OCI-M2 (cell line): ENCODE results near the gene TSSK1B.
"Not testable (repeated sequence)": the region's sequence is repeated elsewhere in the genome, so short reads cannot be mapped to it uniquely, and the experiment has no call there.

Source experiments
- DNase-seq: peaks from one replicate; lab custom pipeline; 2025; ENCODE audit not compliant: unreplicated experiment; lab: John Stamatoyannopoulos, UW

Gene TSSK1B, protein sequence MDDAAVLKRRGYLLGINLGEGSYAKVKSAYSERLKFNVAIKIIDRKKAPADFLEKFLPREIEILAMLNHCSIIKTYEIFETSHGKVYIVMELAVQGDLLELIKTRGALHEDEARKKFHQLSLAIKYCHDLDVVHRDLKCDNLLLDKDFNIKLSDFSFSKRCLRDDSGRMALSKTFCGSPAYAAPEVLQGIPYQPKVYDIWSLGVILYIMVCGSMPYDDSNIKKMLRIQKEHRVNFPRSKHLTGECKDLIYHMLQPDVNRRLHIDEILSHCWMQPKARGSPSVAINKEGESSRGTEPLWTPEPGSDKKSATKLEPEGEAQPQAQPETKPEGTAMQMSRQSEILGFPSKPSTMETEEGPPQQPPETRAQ

DNA sequence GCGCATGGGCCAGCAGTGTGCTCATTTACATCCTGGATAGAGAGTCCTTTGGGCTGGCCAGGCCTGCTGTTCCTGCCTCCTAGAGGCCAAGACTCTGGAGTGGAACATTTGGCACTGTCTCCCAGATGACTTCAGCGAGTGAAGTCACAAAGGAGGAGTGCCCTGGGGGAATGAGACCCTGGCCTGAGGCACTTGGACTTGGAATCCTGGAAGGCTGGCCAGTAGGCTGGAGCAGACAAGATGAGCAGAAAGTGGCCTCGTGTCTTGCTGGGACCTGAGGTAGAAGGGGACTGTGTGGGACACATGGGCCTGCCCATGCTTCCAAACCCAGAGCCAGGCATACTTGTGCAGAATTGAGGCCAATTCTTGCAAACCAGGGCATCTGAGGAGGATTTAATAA, at the start of gene TSSK1B:
Gene TSSK1B (minus strand): TSS at position 101 of the 400 bp plus-strand sequence. CDS start 150 bp downstream, outside the sequence.
- DNase-seq: no peak

DNA sequence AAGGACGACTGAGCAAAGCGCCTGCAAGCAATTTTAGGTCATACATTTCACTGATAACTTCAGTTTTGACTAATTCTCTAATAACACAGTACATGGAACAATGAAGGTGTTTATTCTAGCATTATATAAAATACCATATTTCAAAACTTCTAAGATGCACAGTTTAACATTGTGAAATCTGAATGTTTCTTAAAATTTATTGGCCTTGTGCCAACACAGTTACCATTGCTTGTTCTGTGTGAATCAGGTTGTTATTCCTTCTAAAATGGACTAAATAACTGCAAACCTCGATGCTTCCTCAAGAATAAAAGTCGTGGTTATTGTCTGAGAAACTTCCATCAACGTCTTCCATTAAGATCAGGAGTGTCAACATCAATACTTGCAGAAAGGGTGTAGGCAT, 45.5 kb upstream of the TSSK1B start:
- DNase-seq: no peak

DNA sequence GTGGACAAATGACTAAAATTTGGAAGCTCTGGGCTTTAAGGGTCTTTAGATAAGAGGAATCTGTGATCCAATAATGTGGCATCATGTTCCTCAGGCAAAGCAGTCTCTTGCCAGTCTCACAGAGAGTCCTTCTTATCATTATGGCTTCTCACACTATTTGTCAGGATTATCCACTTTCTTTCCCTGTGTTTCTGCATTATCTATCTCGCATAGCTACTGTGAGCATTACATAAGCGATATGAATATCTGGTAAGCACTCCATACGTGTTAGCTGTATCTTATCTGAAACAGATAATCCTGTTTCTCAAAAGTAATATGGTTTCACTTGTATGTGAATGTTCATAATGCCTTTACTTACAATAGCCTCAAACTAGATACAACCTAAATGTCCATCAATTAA, 43.9 kb upstream of the TSSK1B start:
- DNase-seq: no peak

DNA sequence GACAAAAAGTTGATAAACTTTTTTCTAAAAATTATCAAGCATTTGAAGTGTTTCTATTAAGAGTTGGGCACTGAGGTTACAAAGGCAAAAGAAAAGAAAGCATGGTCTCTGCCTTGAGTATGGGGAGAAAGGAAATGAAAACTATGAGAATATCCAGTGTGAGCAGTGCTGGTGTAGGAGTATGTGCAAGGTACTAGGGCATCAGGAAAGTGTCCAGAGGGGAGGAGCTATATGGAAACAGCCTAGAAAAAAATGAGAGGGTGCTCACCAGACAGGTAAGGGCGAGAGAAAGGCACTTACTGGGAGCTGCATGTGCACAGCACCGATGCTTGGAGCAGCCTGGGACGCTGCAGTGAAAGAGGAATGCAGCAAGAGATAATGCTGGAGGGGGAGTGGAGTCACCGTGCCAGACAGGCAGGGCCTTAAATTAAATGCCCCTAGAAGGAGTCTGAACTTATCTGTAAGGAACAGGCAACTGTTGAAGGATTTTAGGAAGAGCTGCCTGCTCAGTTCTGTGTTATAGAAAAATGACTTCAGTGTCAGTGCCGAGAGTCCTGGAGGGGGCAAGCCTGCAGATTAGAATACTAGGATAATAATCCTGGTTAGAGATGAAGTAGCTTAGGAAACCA, 39.4 kb upstream of the TSSK1B start:
- peak; percentile 54 for DNase-seq

DNA sequence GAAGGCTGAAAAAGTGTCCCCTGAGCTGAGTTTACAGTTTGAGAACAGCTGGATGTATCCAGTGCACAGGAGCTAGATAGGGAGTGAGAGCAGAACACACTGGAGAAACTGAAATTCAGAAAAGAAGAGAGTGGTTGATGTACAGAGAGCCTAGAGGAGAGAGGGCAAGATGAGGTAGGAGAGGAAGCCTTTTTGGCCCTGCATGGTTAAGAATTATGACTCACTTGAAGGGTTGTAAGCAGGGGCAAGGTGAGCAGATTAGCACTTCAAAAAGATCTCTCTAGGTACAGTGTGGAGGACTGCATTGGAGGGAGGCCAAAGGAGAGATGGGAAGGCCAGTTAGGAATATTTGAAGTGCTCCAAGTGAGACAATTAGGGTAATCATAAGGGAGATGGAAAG, 28.2 kb upstream of the TSSK1B start:
- no peak for DNase-seq

DNA sequence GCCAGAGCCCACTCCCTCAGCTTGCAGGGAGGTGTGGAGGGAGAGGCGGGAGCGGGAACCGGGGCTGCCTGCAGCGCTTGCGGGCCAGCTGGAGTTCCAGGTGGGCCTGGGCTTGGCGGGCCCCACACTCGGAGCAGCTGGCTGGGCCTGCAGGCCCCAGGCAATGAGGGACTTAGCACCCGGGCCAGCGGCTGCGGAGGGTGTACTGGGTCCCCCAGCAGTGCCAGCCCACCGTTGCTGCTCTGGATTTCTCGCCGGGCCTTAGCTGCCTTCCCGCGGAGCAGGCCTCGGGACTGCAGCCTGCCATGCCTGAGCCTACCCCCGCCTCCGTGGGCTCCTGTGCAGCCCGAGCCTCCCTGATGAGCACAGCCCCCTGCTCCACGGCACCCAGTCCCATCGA, 22.3 kb upstream of the TSSK1B start:
- DNase-seq: not testable (repeated sequence)

DNA sequence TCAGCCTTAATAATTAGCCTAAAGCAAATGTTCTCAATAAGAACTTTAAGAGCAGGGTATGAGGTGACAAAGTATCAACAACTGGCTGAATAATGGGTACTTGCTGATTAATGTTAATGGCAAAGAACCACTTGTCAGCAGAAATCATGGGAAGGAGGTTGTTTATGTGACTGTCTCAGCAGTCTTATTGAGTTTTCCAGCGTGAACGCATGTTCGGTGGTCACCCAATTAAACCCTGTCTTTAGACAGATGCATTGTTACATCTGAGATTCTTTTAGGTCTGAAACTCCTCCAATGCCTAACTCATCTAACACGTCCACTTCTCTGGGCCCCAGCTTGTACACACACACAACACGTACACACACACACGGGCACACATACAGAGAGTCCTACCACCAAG, 18.2 kb upstream of the TSSK1B start:
- DNase-seq: no peak

DNA sequence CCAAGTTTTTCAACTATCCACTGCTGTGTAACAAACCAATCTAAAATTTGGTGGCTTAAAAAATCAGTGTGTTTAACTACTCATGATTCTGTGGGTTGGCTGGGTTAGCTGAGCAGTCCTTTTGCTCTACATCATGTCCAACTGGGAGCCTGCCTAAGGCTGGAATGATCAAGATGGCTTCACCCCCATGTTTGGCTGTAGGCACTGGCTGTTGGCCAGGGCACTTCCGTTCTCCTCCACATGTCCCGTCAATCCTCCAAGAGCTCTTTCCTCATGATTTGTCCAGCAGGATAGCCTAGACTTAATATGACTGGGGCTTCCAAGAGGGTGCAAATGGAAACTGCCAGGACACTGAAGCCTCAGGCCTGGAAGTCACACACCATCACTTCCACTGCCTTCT, 17.0 kb upstream of the TSSK1B start:
- no peak for DNase-seq

DNA sequence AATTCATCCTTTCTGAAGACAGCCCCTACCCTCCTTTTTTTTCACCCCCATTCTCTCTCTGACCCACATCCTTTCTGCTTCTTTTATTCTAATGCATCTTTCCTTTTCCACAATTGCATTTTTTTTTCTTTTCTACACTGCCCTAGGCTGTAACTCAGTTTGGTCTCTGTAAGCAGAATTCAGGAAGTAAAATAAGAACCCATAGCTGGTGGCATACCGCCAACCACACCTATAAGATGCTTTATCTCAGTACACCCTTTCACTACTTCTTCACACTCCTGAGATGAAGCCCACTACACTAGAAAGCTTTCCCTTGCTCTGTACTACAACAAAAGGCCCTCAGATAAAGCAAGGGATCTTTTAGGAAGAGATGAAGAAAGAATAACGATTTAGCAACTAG, 16.1 kb upstream of the TSSK1B start:
- no peak for DNase-seq

DNA sequence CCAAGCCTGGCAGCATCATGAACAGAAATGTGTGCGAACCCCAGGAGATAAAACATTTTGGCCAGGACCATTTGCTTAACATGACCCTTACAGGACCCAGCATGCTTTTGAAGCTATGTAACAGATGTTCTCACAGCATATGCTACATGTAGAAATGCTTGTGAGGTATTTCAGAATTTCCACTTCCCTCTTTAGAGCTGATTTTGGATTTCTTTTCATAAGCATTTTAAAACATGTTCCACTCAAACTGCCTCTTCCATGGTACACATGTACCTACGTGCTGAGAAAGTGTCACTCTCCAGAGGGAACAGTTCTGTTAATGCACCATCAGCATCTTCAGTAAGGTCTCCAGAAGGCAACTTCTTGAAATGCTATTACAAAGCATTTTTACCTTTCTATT, 15.7 kb upstream of the TSSK1B start:
- DNase-seq: no peak

DNA sequence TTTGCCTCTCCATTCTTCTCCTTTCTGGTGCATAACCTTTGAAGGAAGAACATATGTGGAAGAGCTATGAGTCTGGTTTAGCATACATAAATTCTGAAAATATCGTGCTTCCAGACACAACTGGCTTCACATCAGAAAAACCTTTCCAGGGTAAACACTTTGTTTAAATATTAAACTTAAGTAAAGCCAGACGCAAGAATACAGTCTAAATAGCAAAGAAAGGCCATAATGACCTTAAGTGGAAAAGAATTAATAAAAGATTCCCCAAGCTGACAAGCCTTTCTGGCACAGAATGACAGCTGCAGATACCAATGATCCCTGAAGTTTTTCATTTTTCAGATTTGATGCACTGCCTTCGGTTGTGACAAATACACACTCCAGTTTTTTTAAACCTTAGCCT, 13.5 kb upstream of the TSSK1B start:
- DNase-seq: no peak

DNA sequence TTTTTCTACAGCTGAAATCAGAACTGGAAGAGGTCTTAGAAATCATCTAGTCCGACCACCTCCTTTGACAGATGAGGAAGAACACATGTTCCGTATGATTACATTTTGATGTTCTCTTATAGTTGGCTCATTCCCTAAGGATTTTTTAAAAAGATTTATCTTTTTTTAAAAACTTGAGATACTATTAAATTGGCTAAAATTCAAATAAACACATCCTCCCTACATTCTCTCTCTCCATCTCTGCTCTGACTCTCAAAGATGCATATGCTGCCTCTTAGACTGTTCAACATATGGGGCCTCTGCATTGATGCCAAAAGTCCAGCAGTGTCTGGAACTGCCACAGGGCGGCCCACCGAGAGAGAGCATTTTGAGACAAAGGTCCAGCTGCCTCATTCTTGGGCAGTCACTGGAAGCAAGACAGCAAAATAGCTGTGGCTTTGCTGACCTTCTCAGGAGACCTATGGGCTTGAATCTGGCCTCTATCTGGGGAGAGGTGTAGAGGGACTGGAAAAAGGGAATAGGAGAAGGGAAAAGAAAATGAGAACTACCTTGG, 12.8 kb upstream of the TSSK1B start:
- DNase-seq: no peak

DNA sequence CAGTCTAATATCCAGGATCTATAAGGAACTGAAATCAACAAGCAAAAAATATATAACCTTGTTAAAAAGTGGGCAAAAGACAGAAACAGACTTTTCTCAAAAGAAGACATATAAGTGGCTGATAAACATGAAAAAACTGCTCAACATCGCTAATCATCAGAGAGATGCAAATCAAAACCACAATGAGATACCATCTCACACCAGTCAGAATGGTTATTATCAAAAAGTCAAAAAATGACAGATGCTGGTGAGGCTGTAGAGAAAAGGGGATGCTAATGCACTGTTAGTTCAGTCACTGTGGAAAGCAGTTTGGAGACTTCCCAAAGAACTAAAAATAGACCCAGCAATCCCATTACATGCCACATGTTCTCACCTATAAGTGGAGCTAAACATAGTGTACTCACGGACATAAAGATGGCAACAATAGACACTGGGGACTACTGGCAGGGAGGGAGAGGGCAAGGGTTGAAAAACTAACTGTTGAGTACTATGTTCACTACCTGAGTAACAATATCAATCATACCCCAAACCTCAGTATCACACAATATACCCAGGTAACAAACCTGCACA, 11.7 kb upstream of the TSSK1B start:
- no peak for DNase-seq

DNA sequence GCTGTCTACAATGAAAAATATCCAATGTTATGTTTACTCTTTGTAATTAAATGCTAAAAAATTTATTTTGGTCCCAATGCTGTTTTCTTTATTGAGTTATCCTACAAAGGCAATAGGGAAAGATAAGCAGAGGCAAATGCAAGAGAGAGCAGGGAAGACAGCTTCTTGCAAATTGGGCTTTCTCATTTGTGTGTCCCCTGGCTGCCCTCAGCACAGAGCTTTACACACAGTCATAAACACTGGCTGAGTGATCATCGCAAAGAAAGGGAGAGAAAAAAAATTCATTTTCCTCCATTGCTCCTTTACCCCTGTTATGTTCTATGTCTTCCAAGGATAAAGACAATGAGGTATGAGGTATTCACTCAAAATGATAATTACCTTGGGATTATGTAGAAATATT, 2.3 kb upstream of the TSSK1B start:
- DNase-seq: no peak

DNA sequence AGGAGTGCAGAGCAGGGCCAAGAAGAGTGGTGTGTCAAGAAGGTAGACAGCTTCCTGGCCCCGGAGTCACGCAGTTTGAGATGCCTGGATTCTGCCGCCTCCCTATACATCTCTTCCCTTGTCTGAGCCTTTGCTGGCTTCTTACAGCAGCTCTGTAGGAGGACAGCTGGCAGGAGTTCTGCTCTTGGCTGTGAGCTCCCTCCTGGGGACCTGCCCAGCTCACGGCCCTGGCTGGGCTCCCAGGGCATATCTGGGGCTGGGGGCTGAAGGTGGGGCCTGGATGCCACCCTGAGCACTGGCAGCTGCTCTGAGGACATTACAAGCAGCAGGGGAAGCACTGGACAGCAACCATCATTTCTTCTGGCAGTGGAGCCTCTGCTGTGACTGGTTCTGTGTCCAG, 786 bp upstream of the TSSK1B start:
- no peak for DNase-seq

DNA sequence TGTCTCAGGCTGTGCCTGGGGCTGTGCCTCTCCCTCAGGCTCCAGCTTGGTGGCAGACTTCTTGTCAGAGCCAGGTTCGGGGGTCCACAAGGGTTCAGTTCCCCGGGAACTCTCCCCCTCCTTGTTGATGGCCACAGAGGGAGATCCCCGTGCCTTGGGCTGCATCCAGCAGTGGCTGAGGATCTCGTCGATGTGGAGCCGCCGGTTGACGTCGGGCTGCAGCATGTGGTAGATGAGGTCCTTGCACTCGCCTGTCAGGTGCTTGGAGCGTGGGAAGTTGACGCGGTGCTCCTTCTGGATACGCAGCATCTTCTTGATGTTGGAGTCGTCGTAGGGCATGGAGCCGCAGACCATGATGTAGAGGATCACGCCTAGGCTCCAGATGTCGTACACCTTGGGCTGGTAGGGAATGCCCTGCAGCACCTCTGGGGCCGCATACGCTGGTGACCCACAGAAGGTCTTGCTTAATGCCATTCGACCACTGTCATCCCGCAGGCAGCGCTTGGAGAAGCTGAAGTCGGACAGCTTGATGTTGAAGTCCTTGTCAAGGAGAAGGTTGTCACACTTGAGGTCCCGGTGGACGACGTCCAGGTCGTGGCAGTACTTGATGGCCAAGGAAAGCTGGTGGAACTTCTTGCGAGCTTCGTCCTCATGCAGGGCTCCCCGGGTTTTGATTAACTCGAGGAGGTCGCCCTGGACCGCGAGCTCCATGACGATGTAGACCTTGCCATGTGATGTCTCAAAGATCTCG, 752 bp downstream of the TSSK1B start:
- no peak for DNase-seq

DNA sequence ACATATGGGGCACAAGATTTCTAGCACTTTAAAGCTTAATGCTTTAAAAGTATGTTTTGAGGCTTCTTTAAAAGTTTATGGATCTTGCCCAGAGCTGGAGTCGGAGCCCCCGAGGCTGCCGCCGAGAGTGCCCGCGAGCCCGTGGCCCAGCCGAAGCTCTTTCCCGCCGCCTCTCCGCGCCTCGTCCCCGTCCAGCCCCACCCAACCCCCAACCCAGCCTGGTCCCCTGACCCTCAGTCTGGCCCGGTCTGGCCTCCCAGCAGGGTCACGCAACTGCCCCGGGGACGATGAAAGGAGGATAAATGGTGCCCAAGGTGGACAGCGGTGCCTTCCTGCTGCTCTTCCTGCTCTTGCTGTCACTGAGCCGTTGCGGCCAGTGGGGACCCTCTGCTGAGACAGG, 1.7 kb downstream of the TSSK1B start:
- no peak for DNase-seq

DNA sequence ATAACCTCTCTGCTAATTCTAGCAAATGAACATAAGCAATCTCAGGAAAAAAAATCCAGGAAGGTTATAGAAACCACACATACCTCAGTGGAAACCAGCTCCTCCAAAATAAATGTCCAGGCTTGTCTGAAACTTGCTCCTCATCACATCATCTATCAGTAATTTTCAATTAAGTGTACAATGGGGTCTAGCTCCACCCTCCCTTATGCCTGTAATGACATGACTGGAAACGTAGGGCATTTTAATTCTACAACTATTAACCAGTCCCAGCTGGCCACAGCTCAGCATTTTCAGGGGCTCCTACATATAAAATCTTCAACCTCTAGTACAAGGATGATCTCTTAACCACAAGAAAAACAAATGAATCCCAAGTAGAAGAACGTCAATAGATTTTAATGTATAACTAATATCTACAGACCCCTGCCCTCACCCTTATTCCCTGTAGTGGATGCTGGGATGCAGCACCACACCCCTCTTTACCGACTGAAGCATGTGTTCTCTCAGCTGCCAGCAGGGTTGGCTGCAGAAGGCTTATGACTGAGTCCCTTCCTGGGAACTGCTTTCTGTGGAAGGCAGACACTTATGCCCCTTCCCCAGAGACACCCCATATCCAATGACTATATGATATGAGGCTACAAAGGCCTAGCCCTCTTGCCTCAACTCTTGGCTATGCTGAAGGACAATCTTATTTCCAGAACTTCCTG, 6.8 kb downstream of the TSSK1B start:
- no peak for DNase-seq

DNA sequence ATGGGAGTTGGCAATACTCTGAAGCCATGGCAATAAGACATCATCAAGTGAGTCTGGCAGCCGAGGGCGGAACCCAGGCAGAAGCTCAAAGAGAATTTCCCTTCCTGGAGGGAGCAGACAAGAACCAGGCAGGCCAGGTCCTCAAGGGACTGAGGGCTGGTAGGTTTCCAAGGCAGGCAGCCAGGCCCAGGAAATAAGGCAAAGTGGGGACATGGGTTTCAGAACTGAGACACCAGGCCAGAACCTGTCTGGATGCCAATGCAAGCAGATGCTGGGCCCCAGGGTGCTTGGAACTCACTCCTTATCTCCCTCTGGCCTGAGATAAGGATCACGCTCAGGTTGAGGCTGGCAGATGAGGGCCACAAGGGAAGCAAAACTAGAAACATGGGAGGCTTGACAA, 8.9 kb downstream of the TSSK1B start:
- no peak for DNase-seq

DNA sequence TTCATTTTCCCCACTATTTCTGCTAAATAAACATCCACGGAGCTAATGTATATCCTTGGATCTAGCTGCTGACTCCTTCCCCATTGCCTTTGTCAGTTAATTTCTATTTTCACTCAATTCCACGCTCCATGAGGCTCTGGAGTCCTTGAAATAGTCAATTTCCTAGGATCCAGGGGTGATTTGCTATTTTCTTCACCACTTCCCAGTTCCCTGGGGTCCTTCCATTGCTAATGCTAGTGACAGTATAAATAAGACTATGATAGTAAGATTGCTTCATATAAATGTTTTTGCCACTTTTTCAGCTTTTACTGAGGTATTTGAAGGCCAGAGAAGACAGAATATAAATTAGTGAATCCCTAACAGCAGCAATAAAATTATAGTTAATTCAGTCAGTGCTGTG, 13.1 kb downstream of the TSSK1B start:
- no peak for DNase-seq

DNA sequence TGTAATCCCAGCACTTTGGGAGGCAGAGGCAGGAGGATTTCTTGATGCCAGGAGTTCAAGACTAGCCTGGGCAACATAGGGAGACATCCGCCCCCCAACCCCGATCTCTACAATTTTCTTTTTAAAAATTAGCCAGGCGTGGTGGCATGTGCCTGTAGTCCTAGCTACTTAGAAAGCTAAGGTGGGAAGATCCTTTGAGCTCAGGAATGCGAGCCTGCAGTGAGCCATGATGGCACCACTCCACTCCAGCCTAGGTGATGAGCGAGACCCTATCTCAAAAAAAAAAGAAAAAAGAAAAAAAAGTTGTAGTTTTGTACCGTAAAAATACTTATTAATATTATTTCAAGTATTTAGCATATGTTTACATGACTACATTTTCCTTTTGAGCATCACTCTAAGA, 29.3 kb downstream of the TSSK1B start:
- DNase-seq: no peak
